Keratinocyte (primary cell): ENCODE results near the gene ACER3. TPM values are rescaled to one million over a fixed set of nuclear protein-coding genes. Genes with fewer than 3 reads are reported as not detected.

Experiments
- DNase-seq: peaks from one replicate; pipeline ENCODE4 v3.0.0-alpha.2; 2011; ENCODE audit warnings: low read depth, missing footprints, low spot score
- FAIRE-seq: peaks from 2 replicates; lab custom pipeline; 2011; peaks lifted over from hg19 to GRCh38; lab: Jason Lieb, UNC
- H2AFZ ChIP-seq: 2 replicates; pipeline ENCODE4 v1.6.0; 2012; ENCODE audit warnings: low read length, control low read depth, inconsistent platforms; ENCODE audit not compliant: control insufficient read depth
- H3K27ac ChIP-seq: 2 replicates; pipeline ENCODE4 v1.5.1; 2011; ENCODE audit warnings: low read length; ENCODE audit not compliant: control insufficient read depth, insufficient read depth
- H3K27me3 ChIP-seq: 3 replicates; pipeline ENCODE4 v1.6.0; 2011; ENCODE audit warnings: low read length; ENCODE audit not compliant: control insufficient read depth, insufficient read depth; ENCODE audit errors: extremely low read depth
- H3K36me3 ChIP-seq, 2 experiments: 2 replicates in 1 of 2; 3 replicates in 1 of 2; pipeline ENCODE4 v1.5.1; 2011; ENCODE audit warnings: low read length in 2 of 2, mild to moderate bottlenecking in 1 of 2; ENCODE audit not compliant: control insufficient read depth in 2 of 2, insufficient read depth in 2 of 2; ENCODE audit errors: extremely low read depth in 1 of 2
- H3K4me1 ChIP-seq: 3 replicates; pipeline ENCODE4 v1.5.1; 2011; ENCODE audit warnings: low read length; ENCODE audit not compliant: control insufficient read depth, insufficient read depth; ENCODE audit errors: extremely low read depth
- H3K4me2 ChIP-seq: 3 replicates; pipeline ENCODE4 v1.6.0; 2011; ENCODE audit warnings: low read depth, low read length; ENCODE audit not compliant: control insufficient read depth, insufficient read depth; ENCODE audit errors: extremely low read depth
- H3K4me3 ChIP-seq, 3 experiments: fragments of 200-600 bp in 1 of 3; sonication (generic) in 1 of 3; 2 replicates in 2 of 3; 3 replicates in 1 of 3; pipeline ENCODE4 v1.5.1; 2011 to 2016; ENCODE audit warnings: low read length in 3 of 3, mild to moderate bottlenecking in 3 of 3, control low read depth in 2 of 3, inconsistent platforms in 1 of 3, low read depth in 1 of 3, mixed read lengths in 1 of 3, mixed run types in 1 of 3, moderate library complexity in 1 of 3; ENCODE audit not compliant: control insufficient read depth in 2 of 3, insufficient read depth in 2 of 3; ENCODE audit errors: extremely low read depth in 1 of 3
- H3K79me2 ChIP-seq: 2 replicates; pipeline ENCODE4 v1.6.0; 2012; ENCODE audit warnings: low read length; ENCODE audit not compliant: control insufficient read depth, insufficient read depth
- H3K9ac ChIP-seq: 3 replicates; pipeline ENCODE4 v1.6.0; 2011; ENCODE audit warnings: low read length; ENCODE audit not compliant: control insufficient read depth, insufficient read depth; ENCODE audit errors: extremely low read depth
- H3K9me1 ChIP-seq: 3 replicates; pipeline ENCODE4 v1.6.0; 2011; ENCODE audit warnings: low read length; ENCODE audit not compliant: control insufficient read depth, insufficient read depth; ENCODE audit errors: extremely low read depth
- H3K9me3 ChIP-seq: 2 replicates; pipeline ENCODE4 v1.5.1; 2012; ENCODE audit warnings: low read depth, low read length; ENCODE audit not compliant: control insufficient read depth
- H4K20me1 ChIP-seq: 3 replicates; pipeline ENCODE4 v1.6.0; 2011; ENCODE audit warnings: low read length; ENCODE audit not compliant: control insufficient read depth, insufficient read depth; ENCODE audit errors: extremely low read depth
- EZH2 ChIP-seq: IDR thresholded peaks from one replicate; pipeline ENCODE4 v1.6.1; 2012; ENCODE audit warnings: inconsistent platforms, mild to moderate bottlenecking, low read length, moderate library complexity
- dilution Hi-C: fragments of 300-500 bp; cut with MboI; formaldehyde crosslinking; loops from one replicate; pipeline ENCODE4 v1.7.0; 2020; ENCODE audit warnings: low sequenced_read_pairs; ENCODE audit not compliant: extremely low pct_ligation_motif_present
- polyA plus RNA-seq, 5 experiments: library from polyadenylated mRNA; depleted of rRNA in 3 of 5; stranded (reverse) in 3 of 5; stranded (forward) in 1 of 5; unstranded in 1 of 5; fragments of >200 nt; gene quantifications; 1 replicate in 1 of 5; 2 replicates in 3 of 5; 3 replicates in 1 of 5; pipeline versions ENCODE4 v1.2.1 to v1.2.3, GENCODE V29; 2011 to 2012; ENCODE audit warnings: missing spikeins in 2 of 5, low read depth in 1 of 5, low replicate concordance in 1 of 5
- TF ChIP-seq, protein P1 (sequence below), 3 experiments: IDR thresholded peaks in 1 of 3; conservative IDR thresholded peaks in 1 of 3; optimal IDR thresholded peaks in 1 of 3; 2 replicates in 2 of 3; 3 replicates in 1 of 3; pipeline versions ENCODE3 to v1.5.1; 2011; ENCODE audit warnings: low read length in 3 of 3, mild to moderate bottlenecking in 3 of 3, moderate library complexity in 2 of 3, control low read depth in 1 of 3, inconsistent platforms in 1 of 3; ENCODE audit not compliant: insufficient read depth in 2 of 3; ENCODE audit errors: extremely low read depth in 1 of 3

ACER3 gene
- polyA plus RNA-seq, 1 donor (not counting 4 experiments of a cell fraction or from before 2014, with no cell fraction given), result 55.0 TPM

DNA sequence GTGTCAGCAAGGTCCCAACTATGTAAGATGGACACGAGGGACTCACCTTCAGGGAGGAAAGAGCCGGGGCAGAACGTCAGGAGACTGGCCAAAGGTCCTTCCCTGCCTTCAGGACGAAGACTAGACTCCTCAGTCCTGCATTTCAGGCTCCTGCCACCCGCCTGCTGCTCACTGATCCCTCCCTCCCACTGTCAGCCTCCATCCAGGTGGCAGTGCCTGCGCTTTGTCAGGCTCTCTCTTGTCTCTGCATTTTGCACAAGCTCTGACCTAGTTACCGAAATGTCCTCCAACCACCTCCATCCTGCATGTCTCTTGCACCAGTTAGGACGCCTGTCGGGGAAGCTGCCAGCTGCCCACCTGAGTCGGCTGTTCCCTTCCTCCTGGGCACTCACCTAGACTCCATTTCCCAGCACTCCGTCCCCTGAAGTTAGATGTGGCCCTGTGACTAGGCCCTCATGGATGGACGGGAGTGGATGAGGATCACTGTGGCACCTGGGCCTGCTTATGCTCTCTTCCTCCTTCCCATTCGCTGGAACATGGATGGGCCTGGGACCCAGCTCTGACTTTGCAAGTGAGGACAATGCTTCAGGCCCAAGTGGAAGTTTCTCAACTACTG is 181.5 kb downstream of the ACER3 start:
- dilution Hi-C loops, result no loop called here
- FAIRE-seq, result no peak

DNA sequence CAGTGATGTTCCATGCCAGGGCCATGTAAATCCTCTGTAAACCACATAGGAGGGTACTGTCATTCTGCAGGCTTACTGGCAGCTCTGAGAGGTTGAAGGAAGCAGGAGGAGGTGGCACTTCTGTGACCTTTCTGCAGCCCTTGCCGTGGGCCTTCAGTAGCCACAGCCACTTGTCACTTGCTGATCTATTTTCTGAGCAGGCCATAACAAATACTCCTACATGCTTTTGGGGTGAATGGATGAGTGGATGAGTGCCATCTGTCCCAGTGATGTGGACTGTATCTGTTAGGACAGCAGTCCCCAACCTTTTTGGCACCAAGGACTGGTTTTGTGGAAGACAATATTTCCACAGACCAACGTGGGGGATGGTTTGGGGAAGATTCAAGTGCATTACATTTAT is 183.6 kb downstream of the ACER3 start:
- H4K20me1 ChIP-seq, result no peaks in the 10 kb centered on the region
- H3K9ac ChIP-seq, result no peak overlapping the region
- H3K27me3 ChIP-seq, result peaks cover 14% of the 10 kb centered on the region
- H3K4me3 ChIP-seq, result no peak overlapping the region
- dilution Hi-C loops, result no loop called here
- H3K79me2 ChIP-seq, result no peaks in the 10 kb centered on the region
- FAIRE-seq, result no peak
- no peak for DNase-seq
- TF ChIP-seq, protein P1, sequence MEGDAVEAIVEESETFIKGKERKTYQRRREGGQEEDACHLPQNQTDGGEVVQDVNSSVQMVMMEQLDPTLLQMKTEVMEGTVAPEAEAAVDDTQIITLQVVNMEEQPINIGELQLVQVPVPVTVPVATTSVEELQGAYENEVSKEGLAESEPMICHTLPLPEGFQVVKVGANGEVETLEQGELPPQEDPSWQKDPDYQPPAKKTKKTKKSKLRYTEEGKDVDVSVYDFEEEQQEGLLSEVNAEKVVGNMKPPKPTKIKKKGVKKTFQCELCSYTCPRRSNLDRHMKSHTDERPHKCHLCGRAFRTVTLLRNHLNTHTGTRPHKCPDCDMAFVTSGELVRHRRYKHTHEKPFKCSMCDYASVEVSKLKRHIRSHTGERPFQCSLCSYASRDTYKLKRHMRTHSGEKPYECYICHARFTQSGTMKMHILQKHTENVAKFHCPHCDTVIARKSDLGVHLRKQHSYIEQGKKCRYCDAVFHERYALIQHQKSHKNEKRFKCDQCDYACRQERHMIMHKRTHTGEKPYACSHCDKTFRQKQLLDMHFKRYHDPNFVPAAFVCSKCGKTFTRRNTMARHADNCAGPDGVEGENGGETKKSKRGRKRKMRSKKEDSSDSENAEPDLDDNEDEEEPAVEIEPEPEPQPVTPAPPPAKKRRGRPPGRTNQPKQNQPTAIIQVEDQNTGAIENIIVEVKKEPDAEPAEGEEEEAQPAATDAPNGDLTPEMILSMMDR (optimal IDR thresholded peaks at IDR 0.05 in 1 of 3, IDR thresholded peaks at IDR 0.05 in 1 of 3, conservative IDR thresholded peaks at IDR 0.05 in 1 of 3; ENCODE audit: extremely low read depth in 1 of 3, insufficient read depth in 2 of 3, low read length in 3 of 3), result no peak
- no peak for TF ChIP-seq EZH2
- H3K9me3 ChIP-seq, result no peaks in the 10 kb centered on the region
- no peak overlapping the region for H2AFZ ChIP-seq
- no peaks in the 10 kb centered on the region for H3K9me1 ChIP-seq
- H3K36me3 ChIP-seq, result no peaks in the 10 kb centered on the region
- no peak overlapping the region for H3K27ac ChIP-seq
- H3K4me2 ChIP-seq, result no peak overlapping the region
- peaks cover 13% of the 10 kb centered on the region for H3K4me1 ChIP-seq

More for the DNA sequence above, 181.5 kb downstream of the ACER3 start:
- H3K27ac ChIP-seq, result no peak overlapping the region
- peaks cover 23% of the 10 kb centered on the region for H3K27me3 ChIP-seq
- peaks cover 10% of the 10 kb centered on the region for H3K4me1 ChIP-seq
- DNase-seq, result no peak
- no peak for TF ChIP-seq EZH2
- TF ChIP-seq, protein P1 (optimal IDR thresholded peaks at IDR 0.05 in 1 of 3, IDR thresholded peaks at IDR 0.05 in 1 of 3, conservative IDR thresholded peaks at IDR 0.05 in 1 of 3; ENCODE audit: extremely low read depth in 1 of 3, insufficient read depth in 2 of 3, low read length in 3 of 3), result no peak
- no peaks in the 10 kb centered on the region for H3K9me1 ChIP-seq
- no peak overlapping the region for H3K4me2 ChIP-seq
- H3K36me3 ChIP-seq, result no peaks in the 10 kb centered on the region
- H4K20me1 ChIP-seq, result no peaks in the 10 kb centered on the region
- H3K9ac ChIP-seq, result no peak overlapping the region
- no peak overlapping the region for H3K4me3 ChIP-seq
- H2AFZ ChIP-seq, result no peak overlapping the region
- H3K79me2 ChIP-seq, result no peaks in the 10 kb centered on the region
- H3K9me3 ChIP-seq, result no peaks in the 10 kb centered on the region
